ENCODE results near the gene SLC25A21. TPM values are rescaled to one million over a fixed set of nuclear protein-coding genes. Genes with fewer than 3 reads are reported as not detected.
"Not testable (repeated sequence)": the region's sequence is repeated elsewhere in the genome, so short reads cannot be mapped to it uniquely, and the experiment has no call there.

Gene SLC25A21
- total RNA-seq, 1 donor from 2014 or later, result 0.78 TPM

GRCh38 chr14:36702474-36702873, 469.9 kb downstream of the SLC25A21 start:
- DNase-seq, result no peak

GRCh38 chr14:36701132-36701531, 471.3 kb downstream of the SLC25A21 start:
- no peak for DNase-seq

GRCh38 chr14:36700651-36701050, 471.8 kb downstream of the SLC25A21 start:
- DNase-seq, result no peak

- not testable (repeated sequence) for DNase-seq
These were observed 473.0 kb downstream of the SLC25A21 start for GRCh38 chr14:36699420-36699819.

- no peak for DNase-seq
These were observed 481.9 kb downstream of the SLC25A21 start for GRCh38 chr14:36690311-36691040.

- no peak for DNase-seq
These were observed 487.5 kb downstream of the SLC25A21 start for GRCh38 chr14:36684946-36685345.

GRCh38 chr14:36683083-36683724, 489.2 kb downstream of the SLC25A21 start:
- no peak for DNase-seq

GRCh38 chr14:36682338-36682737, 490.1 kb downstream of the SLC25A21 start:
- DNase-seq, result no peak

- no peak for DNase-seq
These were observed 496.2 kb downstream of the SLC25A21 start for GRCh38 chr14:36676236-36676635.

GRCh38 chr14:36675581-36675980, 496.8 kb downstream of the SLC25A21 start:
- no peak for DNase-seq

GRCh38 chr14:36674659-36675058, 497.7 kb downstream of the SLC25A21 start:
- no peak for DNase-seq

GRCh38 chr14:36672095-36672494, 500.3 kb downstream of the SLC25A21 start:
- no peak for DNase-seq

GRCh38 chr14:36671149-36671548, 501.3 kb downstream of the SLC25A21 start:
- DNase-seq, result no peak

- no peak for DNase-seq
These were observed 504.7 kb downstream of the SLC25A21 start for GRCh38 chr14:36667679-36668078.

- no peak for DNase-seq
These were observed 505.8 kb downstream of the SLC25A21 start for GRCh38 chr14:36666416-36667206.

- DNase-seq, result no peak
These were observed 506.5 kb downstream of the SLC25A21 start for GRCh38 chr14:36665887-36666415.

- DNase-seq, result no peak
These were observed 507.8 kb downstream of the SLC25A21 start for GRCh38 chr14:36664322-36665193.

GRCh38 chr14:36663404-36664321, 508.7 kb downstream of the SLC25A21 start:
- DNase-seq, result no peak

- no peak for DNase-seq
These were observed 509.6 kb downstream of the SLC25A21 start for GRCh38 chr14:36662543-36663403.

GRCh38 chr14:36662258-36662542, 510.2 kb downstream of the SLC25A21 start:
- no peak for DNase-seq
